Esophagus squamous epithelium (tissue), 5 donors: ENCODE results near the gene CDAN1. TPM values are rescaled to one million over a fixed set of nuclear protein-coding genes. Genes with fewer than 3 reads are reported as not detected.

Experiments
- DNase-seq: peaks from one replicate; lab custom pipeline; 2025; lab: John Stamatoyannopoulos, UW
- H3K27ac ChIP-seq, 4 donors: fragments of 200-600 bp; sonication (generic); one replicate each; pipeline ENCODE4 v1.5.1; 2016 to 2019; ENCODE audit warnings: mild to moderate bottlenecking in 1 of 4
- H3K27me3 ChIP-seq, 4 donors: fragments of 200-600 bp; sonication (generic); 1 replicate in 3 of 4; 2 replicates in 1 of 4; pipeline versions ENCODE4 v1.5.1 to v1.6.0; 2017 to 2021; ENCODE audit warnings: antibody characterized with exemption in 1 of 4
- H3K36me3 ChIP-seq, 3 donors: fragments of 200-600 bp; sonication (generic); one replicate each; pipeline ENCODE4 v1.5.1; 2016 to 2019
- H3K4me1 ChIP-seq, 3 donors: fragments of 200-600 bp; sonication (generic); one replicate each; pipeline ENCODE4 v1.5.1; 2017 to 2019
- H3K4me3 ChIP-seq, 4 donors: fragments of 200-600 bp; sonication (generic); 1 replicate in 3 of 4; 2 replicates in 1 of 4; pipeline ENCODE4 v1.5.1; 2016 to 2019; ENCODE audit warnings: mild to moderate bottlenecking in 2 of 4, moderate library complexity in 1 of 4
- H3K9me3 ChIP-seq, 3 donors: fragments of 200-600 bp; sonication (generic); one replicate each; pipeline ENCODE4 v1.5.1; 2016 to 2019
- POLR2A ChIP-seq, 4 donors: fragments of 450-650 bp; IDR thresholded peaks; one replicate each; pipeline ENCODE4 v1.6.1; 2017; ENCODE audit warnings: antibody characterized with exemption in 4 of 4, mild to moderate bottlenecking in 4 of 4, moderate library complexity in 3 of 4
- WGBS, 2 donors: methylation state at CpG; one replicate each; pipeline ENCODE4 v1.1.5; 2018; 5-methylcytosine and 5-hydroxymethylcytosine counted together
- intact Hi-C: fragments of 100-400 bp; cut with DNase I; formaldehyde crosslinking; loops from one replicate; pipeline ENCODE4 v1.15.0; 2022
- total RNA-seq, 4 donors: library from RNA; depleted of rRNA; stranded (reverse); fragments of >200 nt; gene quantifications; one replicate each; pipeline ENCODE4 v1.1.0, GENCODE V29; 2016
- TF ChIP-seq, protein P1 (sequence below), 6 experiments: fragments of 450-650 bp in 4 of 6; fragments of 200-600 bp in 2 of 6; sonication (generic) in 2 of 6; IDR thresholded peaks; one replicate each; pipeline ENCODE4 v1.5.1; 2016 to 2019; ENCODE audit warnings: antibody characterized with exemption in 6 of 6, mild to moderate bottlenecking in 4 of 6, moderate library complexity in 4 of 6
- donor health status: DM: yes; HTN: yes; CAD: no.

Gene CDAN1
- total RNA-seq, 4 donors from 2014 or later, result 7.8 to 9.7 (median 8.6) TPM

- Histone ChIP-seq H3K27me3 (no peaks in the 10 kb centered on the region), H3K27ac (no peak overlapping the region), H3K4me3 (no peak overlapping the region), H3K9me3 (no peaks in the 10 kb centered on the region), H3K36me3 (peaks cover 0 to 85% (median 7%) of the 10 kb centered on the region in 3 donors), H3K4me1 (peaks cover 0 to 4% (median 0%) of the 10 kb centered on the region in 3 donors)
- intact Hi-C loops, result no loop called here
- TF ChIP-seq POLR2A (IDR thresholded peaks at IDR 0.05), result no peak
- TF ChIP-seq, protein P1, sequence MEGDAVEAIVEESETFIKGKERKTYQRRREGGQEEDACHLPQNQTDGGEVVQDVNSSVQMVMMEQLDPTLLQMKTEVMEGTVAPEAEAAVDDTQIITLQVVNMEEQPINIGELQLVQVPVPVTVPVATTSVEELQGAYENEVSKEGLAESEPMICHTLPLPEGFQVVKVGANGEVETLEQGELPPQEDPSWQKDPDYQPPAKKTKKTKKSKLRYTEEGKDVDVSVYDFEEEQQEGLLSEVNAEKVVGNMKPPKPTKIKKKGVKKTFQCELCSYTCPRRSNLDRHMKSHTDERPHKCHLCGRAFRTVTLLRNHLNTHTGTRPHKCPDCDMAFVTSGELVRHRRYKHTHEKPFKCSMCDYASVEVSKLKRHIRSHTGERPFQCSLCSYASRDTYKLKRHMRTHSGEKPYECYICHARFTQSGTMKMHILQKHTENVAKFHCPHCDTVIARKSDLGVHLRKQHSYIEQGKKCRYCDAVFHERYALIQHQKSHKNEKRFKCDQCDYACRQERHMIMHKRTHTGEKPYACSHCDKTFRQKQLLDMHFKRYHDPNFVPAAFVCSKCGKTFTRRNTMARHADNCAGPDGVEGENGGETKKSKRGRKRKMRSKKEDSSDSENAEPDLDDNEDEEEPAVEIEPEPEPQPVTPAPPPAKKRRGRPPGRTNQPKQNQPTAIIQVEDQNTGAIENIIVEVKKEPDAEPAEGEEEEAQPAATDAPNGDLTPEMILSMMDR (IDR thresholded peaks at IDR 0.05), result no peak
- 74 to 92% methylated on average over 2 to 4 of the region's 4 CpGs for WGBS, 2 donors
- DNase-seq, result no peak
Observed at GRCh38 chr15:42691308-42691707, 45.6 kb downstream of the CDAN1 start.

DNA sequence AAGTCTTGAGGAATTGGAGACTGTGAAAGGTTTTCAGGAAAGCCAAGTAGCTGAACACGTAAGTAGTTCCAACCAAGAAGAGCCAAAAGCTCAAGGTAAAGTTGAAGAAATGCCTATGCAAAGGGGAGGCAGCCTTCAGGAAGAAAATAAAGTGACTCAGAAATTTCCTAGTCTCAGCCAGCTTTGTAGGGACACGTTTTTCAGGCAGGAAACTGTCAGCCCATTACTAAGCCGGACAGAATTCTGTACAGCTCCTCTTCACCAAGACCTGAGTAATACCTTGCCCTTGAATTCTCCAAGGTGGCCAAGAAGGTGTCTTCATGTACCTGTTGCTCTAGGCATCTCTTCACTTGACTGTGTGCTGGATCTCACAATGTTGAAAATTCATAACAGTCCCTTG, 48.6 kb downstream of the CDAN1 start:
- no peak for DNase-seq
- 34 to 40% methylated on average over 3 of the region's 3 CpGs for WGBS, 2 donors
- H3K36me3 ChIP-seq, result peaks cover 0 to 89% (median 0%) of the 10 kb centered on the region in 3 donors
- H3K4me3 ChIP-seq, result no peak overlapping the region
- TF ChIP-seq, protein P1 (IDR thresholded peaks at IDR 0.05), result no peak
- no peak for TF ChIP-seq POLR2A (IDR thresholded peaks at IDR 0.05)
- intact Hi-C loops, result no loop called here
- no peak overlapping the region for H3K27ac ChIP-seq
- H3K9me3 ChIP-seq, result no peaks in the 10 kb centered on the region
- no peaks in the 10 kb centered on the region for H3K27me3 ChIP-seq
- H3K4me1 ChIP-seq, result peaks cover 0 to 4% (median 0%) of the 10 kb centered on the region in 3 donors

DNA sequence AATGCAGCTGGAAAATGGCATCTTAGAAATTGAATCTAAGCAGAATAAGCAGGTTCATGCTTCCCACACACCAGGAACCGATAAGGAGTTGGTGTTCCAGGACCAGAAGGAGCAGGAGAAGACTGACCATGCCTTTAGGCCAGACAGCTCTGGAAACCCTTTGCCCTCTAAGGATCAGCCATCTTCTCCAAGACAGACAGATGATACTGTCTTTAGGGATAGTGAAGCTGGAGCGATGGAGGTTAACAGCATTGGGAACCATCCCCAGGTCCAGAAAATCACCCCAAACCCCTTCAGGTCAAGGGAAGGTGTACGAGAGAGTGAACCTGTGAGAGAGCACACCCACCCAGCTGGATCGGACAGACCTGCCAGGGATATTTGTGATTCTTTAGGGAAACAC, 49.2 kb downstream of the CDAN1 start:
- TF ChIP-seq, protein P1 (IDR thresholded peaks at IDR 0.05), result no peak
- TF ChIP-seq POLR2A (IDR thresholded peaks at IDR 0.05), result no peak
- 95 to 96% methylated on average over 3 to 4 of the region's 4 CpGs for WGBS, 2 donors

DNA sequence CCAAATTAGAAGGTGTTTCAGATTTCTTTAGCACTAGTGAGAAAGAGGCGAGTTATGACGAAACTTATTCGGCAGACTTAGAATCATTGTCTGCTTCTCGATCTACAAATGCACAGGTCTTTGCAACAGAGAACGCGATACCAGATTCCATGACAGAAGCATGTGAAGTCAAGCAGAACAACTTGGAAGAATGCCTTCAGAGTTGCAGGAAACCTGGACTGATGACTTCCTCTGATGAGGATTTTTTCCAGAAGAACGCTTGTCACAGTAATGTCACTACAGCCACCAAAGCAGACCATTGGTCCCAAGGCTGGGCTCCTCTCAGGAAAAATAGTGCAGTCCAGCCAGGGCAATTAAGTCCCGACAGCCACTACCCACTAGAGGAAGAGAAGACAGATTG, 50.6 kb downstream of the CDAN1 start:
- Histone ChIP-seq H3K27me3 (no peaks in the 10 kb centered on the region), H3K9me3 (no peaks in the 10 kb centered on the region), H3K4me3 (no peak overlapping the region), H3K27ac (no peak overlapping the region), H3K4me1 (peaks cover 0 to 4% (median 0%) of the 10 kb centered on the region in 3 donors), H3K36me3 (peaks cover 0 to 89% (median 12%) of the 10 kb centered on the region in 3 donors)
- intact Hi-C loops, result no loop called here
- 81 to 83% methylated on average over 7 to 8 of the region's 8 CpGs for WGBS, 2 donors
- DNase-seq, result no peak
- no peak for TF ChIP-seq POLR2A (IDR thresholded peaks at IDR 0.05)
- TF ChIP-seq, protein P1 (IDR thresholded peaks at IDR 0.05), result no peak

More for the DNA sequence above, 49.2 kb downstream of the CDAN1 start:
- Histone ChIP-seq H3K36me3 (peaks cover 0 to 89% (median 2%) of the 10 kb centered on the region in 3 donors), H3K4me3 (no peak overlapping the region), H3K27me3 (no peaks in the 10 kb centered on the region), H3K27ac (no peak overlapping the region), H3K4me1 (peaks cover 0 to 4% (median 0%) of the 10 kb centered on the region in 3 donors), H3K9me3 (no peaks in the 10 kb centered on the region)
- intact Hi-C loops, result no loop called here
- DNase-seq, result no peak

DNA sequence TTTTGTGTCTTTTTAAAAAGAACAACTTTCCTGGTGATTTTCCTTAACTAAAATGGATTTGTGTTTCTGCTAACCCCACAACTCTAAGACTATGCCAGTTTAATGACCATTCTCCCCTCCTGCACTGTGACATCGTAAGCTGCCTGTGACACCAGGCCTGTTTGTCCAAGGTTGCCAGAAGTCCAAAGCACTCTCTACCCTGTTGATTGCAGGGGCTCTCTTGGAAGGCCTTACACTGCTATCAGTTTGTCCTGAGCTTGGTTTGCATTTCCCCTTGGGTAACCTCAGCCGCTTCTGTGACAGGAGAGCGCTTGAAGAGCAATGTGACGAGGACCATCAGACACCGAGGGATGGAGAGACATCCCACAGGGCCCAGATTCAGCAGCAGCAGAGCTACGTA, 55.8 kb downstream of the CDAN1 start:
- Histone ChIP-seq H3K27me3 (no peaks in the 10 kb centered on the region), H3K36me3 (peaks cover 0 to 94% (median 12%) of the 10 kb centered on the region in 3 donors), H3K9me3 (no peaks in the 10 kb centered on the region), H3K4me3 (no peak overlapping the region), H3K4me1 (peaks cover 0 to 24% (median 5%) of the 10 kb centered on the region in 3 donors), H3K27ac (no peak overlapping the region)
- intact Hi-C loops, result no loop called here
- WGBS, 2 donors, result 92 to 97% methylated on average over 5 to 6 of the region's 6 CpGs
- TF ChIP-seq POLR2A (IDR thresholded peaks at IDR 0.05), result no peak
- TF ChIP-seq, protein P1 (IDR thresholded peaks at IDR 0.05), result no peak
- DNase-seq, result no peak
